EL (cell line): ENCODE measurements around the gene TUNAR.
A peak's percentile ranks its signal among the peaks of the same experiment; 100 is the strongest.

Experiments
- DNase-seq: peaks from one replicate; pipeline ENCODE4 v3.0.0-alpha.2; 2016

TUNAR gene

DNA sequence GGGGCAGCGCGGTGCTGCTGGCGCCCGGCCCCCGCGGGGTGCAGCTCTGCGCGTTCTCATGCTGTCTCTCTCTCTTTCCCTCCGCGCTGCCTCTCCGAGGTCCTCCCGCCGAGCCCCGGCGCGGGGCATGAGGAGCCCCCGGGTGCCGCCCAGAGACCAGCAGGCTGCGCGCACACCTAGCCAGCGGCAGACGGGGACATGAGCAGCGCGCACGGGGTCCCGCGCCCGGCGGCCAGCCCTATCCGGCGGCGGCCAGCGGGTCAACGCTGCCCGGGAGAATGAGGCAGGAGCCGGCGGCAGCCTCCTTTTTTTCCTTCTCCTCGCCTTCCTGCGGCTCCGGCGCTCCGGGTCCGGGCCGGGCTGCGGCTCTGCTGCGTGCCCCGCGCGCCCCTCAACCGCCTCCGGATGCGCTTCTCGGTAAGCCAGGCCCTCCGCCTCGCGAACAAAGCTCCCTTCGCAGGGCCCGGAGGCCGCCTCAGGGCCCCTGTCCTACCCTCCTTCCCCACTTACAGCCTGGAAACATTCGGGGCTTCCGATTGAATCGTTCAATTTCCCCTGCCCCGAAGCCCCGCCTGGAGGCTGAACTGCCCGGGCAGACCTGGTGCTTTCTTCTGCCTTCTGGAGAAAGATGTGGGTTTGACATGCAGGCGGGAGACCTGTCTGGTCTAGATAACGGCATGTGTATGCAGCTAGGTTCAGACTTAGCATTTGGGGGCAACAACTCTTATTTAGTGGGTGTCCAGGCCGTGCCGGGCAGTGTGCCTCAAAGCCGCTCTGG is at the start of gene TUNAR:
Gene TUNAR, plus strand, starts transcription at position 72 of the 778 bp plus-strand sequence.
- peak; percentile 14 for DNase-seq

DNA sequence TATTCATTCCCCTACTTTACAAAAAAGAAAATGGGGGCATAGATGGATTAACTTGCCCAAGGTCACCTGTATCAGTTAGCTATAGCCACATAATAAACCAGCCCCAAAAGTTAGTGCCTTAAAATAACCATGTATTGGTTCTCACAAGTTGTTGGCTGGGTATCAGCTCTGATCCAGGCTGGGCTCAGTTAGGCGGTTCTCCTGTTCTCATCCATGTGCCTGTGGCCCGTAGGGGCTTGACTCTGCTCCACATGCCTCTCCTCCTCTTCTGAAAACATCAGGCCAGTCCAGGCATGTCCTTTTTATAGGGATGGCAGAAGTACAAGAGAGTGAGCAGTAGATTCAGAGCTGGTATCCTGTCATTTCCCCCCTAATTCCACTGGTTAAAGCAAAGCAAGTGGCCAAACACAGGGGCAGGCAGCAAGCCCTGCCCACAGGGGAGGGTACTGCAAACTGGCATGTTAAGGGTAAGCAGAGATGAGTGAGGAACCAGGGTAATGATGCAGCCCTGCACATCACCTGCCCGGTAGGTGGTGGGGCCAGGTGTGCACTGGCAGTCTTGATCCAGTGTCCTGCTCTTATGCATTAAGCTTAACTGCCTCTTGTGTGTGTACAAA is 47.9 kb upstream of the TUNAR start:
- no peak for DNase-seq

DNA sequence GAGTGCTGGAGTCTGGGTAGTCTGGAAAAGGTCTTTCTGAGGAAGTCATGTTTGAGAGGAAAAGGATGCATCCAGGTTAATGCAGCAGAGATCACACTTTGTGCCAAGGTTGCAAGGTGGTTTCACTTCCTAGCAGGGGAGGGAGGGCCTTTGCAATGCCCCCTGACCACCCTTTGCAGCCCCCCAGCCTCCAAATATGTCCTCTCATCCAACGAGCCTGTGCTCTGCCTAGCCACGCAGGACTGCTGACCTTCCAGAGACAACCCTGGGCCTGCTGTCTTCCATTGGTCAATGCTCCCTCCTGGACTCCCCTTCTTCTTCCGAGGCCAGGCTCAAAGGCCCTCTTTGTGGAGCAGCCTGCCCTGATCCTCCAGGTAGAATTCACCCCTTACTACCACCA is 47.3 kb upstream of the TUNAR start:
- DNase-seq = no peak

DNA sequence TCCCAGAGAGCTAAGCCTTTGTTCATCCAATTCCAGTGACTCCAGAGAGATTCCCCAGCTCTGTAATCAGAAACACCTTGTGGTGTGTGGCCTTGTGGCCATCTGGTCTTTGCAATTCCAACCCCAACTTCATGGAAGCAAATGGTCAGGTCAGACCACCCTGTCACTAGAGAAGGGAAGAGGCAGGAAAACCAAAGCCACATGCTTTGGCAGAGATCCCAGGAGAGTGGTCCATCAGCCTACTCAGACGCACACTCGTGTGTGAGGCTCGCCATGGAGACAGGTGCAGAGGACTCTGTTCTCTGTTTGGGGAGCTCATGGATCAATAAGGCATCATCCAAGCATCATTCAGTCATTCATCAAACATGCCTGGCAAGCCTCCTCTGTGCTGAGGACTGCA is 46.2 kb upstream of the TUNAR start:
- DNase-seq = no peak

DNA sequence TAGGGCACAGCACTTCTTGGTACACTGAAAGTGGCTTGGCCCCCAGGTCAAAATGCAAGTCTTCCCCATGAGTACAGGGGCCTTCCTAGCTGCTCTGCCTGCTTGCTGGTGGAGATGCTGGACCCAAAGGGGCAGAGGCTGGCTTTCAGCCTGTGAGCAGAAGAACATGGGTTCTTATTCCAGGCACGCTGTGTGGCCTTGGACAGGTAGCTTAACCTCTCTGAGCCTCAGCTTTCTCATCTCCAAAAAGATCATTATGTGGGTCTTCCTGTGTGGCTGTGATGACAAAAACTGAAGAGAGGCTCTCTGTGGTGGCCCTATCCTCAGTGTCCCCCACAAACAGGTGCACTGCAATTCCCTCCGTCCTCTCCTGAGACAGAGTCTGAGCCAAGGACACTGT is 45.6 kb upstream of the TUNAR start:
- no peak for DNase-seq

DNA sequence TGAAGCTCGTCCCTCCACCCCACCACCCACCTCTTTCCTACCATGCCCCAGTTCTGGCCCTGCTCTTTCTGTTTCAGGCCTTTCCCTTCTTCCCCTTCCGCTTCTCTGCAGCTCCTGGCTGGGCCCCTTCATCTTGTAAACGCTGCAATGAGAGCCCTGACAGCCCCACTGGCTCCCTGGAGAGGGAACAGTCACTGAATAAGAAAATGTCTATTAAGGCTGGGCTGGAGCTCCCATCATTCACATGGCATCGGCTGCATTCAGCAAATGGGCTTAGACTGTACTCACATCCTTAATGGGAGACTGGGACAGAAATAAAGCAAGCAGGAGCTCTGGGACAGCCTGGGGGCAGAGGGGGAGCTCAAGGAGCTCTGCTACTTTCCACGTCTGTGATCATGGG is 45.2 kb upstream of the TUNAR start:
- DNase-seq = no peak

DNA sequence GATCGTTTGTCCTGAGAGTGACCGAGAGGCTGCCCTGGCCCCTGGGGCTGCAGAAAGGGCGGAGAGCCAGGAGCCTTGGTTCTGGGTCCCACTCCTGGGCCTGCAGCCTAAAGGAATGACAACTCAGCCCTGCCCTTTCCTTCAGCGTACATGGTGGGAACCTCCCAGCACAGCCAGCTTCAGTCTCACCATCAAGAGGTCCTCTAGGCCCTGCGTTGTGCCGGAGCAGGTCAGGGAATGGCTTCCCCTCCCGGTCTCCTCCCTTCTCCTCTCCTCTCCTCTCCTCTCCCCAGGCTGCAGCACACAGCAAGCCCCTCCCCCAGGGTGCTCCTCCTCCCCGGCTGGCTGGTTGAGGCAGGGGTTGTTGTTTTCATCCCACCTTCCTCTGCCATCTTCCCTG is 44.6 kb upstream of the TUNAR start:
- DNase-seq = no peak

DNA sequence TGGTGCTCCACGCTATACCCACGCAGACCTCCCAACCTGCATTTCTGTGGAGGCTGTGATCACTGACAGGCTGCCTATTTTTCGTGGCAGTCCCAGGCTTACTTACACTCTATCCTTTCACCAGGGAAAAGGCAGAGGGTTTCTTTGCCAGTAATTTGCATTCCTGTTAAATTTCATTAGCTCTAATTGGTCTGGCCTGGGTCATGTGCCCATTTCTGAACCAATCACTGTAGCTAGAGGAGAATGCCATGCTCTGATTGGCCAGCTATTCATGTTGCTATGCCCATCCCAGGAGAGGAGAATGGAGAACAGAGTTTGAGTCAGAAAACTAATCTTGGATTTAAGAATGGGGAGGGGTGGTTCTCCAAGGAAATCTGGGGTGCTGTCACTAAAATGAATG is 43.2 kb upstream of the TUNAR start:
- no peak for DNase-seq

DNA sequence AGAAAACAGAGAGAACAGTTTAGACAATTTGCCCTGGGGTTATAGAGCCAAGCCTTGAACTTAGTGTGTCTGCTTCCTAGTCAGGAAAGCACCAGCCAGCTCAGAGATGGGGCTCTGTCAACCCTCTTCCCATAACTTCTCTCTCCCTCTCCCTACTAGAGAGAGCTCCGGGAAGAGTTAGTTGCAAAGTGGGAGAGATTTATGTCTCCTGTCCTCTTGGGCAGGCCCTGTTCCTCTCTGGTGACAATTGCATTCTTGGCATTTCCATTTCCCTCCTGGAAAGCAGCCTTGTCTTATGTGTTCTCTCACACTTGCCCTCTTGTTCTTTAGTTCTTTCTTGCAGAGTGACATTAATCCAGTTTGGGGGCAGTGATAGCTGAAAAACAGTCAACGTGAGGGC is 42.1 kb upstream of the TUNAR start:
- DNase-seq = no peak

DNA sequence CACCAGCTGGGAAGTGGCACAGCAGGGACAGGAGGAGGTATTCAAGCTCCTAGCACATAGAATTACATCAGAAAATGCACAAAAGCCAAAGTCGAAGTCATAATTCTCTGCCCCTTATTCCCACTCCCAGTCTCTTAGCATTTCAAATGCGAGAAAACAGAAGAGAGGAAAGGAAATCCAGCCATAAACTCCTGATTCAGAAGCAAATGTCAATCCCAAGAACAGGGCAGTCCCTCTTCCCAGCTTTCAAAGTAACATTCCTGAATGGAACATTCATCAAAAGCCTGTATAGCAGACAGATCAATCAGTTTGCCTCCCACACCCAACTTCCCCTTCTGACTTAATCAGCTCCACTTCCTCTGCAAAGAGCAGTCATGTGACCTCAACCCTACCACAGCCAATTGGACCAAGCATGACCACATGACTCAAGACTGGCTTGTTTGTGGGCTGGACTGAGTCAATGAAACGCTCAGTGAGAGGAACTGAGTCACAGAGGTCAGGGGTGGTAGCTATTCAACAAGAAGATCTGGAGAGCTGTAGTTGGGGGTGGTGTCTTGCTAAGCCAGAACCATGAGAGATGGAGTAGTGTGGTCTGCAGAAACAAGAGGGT is 41.4 kb upstream of the TUNAR start:
- DNase-seq = peak; percentile 9

DNA sequence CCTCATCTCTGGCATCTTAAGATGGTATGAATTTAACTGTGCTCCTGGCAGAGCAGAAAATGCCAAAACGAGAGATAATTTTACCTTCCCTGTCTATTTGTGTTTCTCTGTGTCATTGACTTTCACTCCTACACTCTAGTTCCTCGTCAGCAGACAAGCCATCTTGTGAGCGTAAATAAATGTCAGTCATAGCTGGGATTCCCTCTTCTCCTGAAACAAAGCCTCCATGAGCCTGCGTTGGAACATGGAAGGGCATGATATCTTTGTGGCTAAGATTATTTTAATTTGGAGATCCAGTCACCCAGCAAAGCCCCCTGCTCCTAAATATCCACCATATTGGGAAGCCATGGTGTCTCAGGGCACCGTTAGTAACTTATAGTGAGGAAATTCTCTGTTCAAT is 37.8 kb upstream of the TUNAR start:
- DNase-seq = no peak

DNA sequence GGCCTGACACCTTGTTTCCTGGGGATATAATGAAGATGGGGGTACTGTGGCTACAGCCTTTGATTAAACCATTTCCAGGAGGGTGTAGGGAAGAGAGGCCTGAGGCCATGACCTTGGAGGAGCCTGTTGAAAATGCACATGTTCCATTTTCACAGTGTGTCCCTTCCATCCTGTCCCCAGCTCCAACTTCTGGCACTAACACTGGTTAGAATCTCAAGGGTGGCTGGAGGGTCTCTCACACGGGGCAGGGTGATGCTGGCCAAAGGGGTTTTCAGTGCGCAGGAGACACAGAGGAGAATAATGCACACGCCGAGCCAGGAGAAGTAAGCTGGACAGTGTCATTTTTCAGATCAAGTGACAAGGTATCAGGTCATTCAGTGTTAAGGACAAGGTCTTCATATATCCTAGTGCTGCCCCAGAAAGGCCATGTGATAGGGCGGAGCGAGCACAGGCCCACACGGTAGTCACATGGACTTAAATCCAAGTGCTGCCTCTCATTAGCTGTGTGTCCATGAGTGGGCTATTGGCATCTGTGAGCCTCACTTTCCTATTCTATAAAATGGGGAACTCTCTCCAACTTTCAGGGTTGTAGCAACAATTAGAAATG is 36.4 kb upstream of the TUNAR start:
- DNase-seq = no peak

DNA sequence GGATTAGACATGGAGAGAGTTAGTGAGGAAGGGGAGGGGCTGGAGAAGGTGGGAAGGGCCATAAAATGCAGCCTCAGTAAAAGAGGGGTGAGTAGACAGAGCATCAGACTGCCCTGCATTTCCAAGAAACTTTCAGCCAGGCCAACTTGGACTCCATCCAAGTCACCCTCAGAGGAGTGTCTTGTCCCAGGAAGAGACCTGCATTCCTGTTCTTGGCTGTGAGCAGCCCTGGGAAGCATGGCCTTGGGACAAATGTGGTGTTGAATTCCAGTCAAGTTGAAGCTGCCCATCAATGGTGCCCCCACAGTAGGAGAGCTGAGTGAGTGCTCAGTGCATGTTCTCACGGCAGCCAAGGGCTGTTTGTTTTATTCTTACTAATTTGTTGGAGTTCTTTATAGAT is 35.0 kb upstream of the TUNAR start:
- DNase-seq = no peak

DNA sequence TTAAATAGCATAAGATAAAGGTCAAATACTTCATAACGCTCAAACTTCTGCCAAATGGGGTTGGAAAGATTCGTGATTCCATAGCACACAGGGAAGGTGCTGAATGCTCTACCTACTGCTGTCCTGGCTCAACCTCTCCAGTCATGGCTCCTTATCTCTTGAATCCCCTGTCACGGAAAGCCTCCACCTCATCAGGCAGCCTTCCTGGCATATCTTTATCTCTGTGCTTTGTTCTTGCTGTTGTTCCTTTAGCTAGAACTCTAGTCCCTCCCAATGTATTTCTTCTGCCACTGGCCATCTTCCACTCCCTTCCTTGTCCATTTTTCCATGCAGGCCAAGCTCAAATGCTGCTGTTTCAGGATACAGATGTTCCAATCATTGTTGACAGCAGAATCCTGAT is 26.9 kb upstream of the TUNAR start:
- no peak for DNase-seq

DNA sequence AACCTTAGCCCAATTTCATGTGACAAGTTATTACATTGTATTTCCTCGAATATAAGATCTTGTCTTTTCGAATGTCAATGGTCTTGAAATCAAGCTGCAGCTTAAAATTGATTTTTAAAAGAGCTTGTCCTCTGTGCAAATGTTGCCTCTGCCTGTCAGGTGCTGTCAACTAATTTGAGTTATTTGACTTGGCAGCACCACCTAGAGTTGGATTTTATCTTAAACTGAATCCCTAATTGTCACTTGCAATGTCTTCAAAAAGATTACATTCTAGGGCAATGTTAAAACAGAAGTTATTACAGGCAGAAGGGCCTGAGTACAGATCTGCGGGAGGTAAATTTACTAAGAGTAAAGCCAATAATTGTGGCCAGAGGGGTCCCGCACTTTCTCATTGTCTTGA is 26.2 kb upstream of the TUNAR start:
- no peak for DNase-seq

DNA sequence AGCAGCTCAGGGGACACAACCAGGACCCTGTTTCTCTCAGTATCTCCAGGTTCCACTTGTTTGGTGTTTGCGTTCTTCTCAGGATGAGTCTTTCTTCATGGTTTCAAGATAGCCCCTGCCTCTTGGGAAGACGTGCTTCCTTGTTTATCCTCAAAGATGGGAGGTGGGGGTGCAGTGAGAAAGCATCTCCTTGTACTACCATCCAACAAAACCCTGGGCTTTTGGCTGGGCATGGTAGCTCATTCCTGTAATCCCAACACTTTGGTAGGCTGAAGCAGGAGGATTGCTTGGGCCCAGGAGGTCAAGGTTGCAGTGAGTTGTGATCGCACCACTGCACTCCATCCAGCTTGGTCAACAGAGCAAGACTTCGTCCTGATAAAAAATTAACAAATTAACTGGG is 21.0 kb upstream of the TUNAR start:
- DNase-seq = no peak

DNA sequence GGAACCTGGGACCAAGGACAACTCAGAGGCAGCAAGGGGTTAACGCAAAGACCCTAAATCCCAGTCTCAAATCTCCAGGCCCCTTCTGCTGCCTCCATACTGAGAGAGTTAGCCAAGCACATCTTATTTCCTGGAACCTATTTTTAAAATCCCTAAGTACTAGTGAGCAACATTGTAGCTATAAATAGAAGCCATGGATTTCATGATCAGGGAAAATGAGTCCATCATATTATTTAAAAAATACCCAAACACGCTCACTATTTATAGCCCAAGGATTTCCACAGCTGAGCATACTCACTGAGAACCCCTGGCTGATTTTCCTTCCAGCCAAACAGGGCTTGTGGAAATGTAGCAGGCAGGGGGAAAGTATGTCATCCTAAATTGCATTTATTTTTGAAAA is 19.4 kb upstream of the TUNAR start:
- DNase-seq = no peak

DNA sequence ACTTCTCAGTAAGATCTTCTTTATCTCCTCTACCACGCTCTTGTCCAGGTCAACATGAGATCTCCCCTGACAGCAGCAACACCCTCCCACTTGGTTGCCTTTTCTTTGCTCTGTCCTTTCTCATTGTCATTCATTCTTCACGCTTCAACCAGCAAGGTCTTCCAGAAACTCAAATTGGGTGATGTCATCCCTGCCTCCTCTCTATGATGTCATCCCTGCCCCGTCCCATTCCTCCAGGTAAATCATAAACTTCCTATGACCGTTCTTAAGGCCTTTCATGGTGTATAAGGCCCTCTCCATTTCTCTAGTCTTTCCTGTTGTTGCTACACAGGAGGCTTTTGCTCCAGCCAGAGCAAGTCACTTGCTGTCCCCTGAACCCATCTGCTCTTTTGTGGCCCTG is 17.7 kb upstream of the TUNAR start:
- no peak for DNase-seq

DNA sequence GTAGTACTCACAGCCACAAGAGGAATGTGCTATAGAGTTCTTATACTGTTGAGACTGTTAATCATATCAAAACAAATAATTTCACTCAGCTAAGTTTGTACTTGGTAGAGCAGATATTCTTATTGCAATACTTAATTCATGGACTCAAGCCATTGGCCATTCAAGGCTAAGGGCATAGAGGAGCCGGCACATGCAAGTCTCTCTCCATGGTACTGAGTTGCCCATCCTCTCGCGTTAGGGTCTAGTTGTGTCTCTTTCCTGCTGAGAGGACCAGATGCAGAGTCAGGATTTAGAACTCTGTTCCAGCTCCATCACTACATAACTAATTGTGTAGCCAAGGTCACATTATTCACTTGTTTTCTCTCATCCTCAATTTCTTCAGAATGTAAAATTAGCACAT is 14.4 kb upstream of the TUNAR start:
- DNase-seq = no peak

DNA sequence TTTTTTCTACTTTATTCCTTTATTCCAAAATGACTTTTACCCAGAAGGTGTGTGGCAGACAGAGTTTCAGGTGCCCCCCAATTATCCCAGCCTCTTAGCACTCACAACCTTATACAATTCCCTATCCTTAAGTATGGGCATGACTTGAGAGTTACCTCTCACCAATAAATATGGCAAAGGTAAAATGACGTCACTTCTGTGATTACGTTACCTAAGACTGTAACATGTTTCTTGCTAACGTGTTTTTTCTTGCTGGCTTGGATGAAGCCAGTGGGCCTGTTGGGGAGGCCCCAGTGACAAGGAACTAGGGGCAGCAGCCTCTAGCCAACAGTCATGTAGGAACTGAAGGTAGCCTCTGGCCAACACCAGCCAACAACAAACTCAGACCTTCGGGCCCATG is 13.3 kb upstream of the TUNAR start:
- DNase-seq = no peak

DNA sequence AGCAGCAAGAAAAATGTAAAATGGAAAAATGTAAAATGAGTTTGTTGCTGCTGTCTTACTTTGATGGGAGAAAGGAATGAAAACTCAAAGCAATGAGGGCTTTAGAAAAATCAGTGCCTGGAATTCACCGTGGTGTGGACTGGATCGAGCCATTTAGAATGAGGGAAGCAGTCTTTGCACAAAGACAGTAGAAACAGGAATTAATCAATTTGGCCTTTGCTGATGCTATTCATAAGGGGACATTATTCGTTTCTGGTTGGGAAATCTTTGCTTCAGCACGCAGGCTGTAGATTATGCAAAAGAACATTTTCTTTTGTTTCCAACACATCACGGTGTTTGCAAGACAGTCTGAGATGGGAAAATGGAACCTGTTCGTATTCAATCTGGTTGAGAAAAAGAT is 6.9 kb upstream of the TUNAR start:
- no peak for DNase-seq

DNA sequence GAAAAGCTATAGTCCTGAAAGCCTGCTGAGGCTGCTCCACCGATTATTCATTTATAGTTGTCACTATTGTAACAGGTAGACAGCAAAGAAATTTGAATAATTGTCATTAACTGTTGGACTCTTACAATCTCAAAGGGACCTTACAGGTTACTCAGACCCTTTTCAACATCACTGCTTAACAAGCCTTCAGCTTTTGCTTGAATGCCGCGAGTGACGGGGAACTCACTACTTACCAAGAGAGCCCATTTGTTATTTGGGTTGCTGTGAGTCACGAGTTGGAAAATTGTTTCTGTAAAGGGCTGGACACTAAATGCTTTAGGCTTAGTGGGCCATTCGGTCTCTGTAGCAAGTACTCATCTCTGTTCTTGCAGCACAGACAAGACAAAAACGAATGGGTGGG is 5.9 kb upstream of the TUNAR start:
- DNase-seq = no peak

DNA sequence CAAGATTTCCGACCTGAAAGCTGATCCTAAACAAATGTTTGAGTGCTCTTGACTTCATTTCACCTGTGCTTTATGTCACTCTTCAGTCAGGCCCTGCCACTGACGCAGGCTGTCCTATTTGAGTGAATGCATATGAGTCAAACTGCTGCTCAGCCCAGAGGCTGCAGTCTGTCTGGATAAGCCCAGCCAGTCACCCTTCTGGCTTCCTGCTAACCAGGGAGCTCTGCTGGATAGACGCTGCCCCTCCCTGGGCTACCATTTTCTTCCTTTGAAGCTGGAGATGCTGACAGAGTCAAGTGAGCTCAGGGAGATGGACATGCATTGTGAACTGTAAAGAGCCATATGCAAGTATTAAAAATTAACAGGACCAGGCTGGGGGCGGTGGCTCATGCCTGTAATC is 5.1 kb upstream of the TUNAR start:
- DNase-seq = no peak

DNA sequence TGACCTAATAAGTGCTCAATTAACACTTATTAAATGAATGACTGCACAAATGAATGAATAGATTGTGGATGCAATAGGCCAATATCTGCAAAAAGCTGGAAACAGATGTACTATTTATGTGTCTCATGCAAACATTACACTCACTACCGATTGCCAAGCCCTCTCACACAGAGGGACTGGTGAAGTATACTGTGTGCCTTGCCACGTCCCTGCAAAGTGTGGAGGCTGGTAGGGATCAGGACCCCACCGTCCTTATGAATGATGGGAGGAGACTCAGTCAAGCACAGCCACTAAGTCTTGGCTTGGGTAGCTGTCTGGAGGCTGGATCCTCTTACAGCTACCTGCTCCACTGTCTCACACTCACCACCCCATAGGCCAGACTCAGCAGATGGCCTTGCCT is 3.9 kb upstream of the TUNAR start:
- no peak for DNase-seq
